GM19240 (cell line): ENCODE results near the gene RAI14.

Source experiments
- DNase-seq: peaks from one replicate; pipeline ENCODE4 v3.0.0; 2011; ENCODE audit warnings: low spot score; ENCODE audit not compliant: insufficient read length

The RAI14 gene

DNA sequence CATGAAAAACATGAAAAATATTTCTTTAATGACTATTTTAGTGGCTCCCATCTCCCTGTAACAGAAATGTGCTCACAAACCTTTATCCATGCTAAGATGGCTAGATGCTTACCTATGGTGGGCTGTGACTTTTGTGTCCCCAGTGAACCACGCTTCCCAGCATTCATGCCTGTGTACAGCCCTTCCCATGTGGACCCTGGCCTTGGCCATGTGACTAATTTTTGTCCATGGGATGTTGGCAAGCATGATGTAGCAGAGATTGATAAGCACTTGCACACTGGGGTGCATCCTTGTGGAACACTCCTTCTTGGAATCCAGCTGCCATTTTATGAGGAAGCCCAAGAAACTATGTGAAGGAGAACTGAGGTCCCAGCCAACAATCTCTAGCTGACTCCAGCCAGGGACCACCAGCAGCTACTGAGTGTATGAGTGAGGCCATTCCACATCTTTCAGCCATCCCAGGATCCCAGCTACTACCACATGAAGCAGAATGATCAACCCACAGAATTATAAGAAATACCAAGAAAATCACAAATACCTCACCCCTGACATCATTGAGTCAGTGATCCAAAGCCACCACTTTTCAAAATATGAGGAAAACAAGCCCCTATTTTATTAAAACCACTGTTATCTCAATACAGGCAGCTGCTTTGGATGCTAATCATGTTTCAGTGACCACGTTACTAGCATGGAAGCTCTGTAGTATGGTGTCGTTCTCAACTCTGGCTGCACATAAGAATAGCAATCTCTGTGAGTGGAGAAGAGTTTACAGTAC lies 16.1 kb upstream of the RAI14 start:
- no peak for DNase-seq

DNA sequence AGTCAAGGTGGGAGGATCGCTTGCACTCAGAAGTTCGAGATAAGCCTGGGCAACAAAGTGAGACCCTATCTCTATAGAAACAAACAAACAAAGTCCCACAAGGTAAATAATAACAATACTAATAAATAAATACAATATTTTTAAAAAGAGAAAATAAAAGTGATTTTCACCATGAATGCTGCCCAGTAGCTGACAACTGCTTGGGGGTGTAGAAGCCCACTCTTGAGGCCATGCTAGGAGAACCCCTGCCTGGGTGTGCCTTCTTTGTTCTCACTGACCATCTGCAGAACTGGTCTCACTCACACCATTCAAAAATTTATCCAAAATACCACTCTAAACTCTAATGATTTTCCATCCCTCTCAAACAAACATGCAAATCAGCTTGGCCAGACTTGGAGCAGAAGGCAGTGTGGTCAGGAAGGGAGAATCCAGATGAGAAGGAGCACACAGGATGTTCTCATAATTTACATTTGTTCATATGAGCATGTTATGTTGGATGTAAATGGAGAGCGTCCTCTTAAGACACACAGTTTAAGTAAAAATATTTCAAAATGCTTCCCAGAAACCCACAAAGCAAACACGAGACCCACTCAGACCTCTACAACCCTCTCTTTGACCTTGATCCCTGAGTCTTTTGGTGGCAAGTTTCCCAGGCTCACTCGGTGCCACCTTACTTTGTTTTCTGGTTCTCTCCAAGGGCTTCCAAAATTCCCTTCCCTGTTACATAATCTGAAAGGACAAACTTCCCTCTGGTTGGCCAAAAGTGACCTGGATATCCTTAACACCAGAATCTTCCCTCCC lies 7.9 kb upstream of the RAI14 start:
- no peak for DNase-seq

DNA sequence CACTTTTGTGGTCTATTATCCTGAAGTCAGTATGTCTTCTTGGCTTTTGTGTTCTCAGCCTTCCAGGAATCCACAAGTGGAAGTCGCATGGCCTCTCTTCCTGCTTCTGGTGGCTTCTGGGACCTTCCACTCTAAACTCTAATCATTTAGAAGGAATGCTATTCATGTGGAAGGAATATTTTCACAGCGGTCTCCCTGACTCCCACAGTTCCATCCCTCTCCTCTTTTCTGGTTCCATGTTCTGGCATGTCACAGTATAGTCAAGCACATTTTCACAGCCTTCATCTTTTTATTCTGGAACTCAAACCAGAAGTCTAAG lies 7.3 kb upstream of the RAI14 start:
- DNase-seq, result no peak

DNA sequence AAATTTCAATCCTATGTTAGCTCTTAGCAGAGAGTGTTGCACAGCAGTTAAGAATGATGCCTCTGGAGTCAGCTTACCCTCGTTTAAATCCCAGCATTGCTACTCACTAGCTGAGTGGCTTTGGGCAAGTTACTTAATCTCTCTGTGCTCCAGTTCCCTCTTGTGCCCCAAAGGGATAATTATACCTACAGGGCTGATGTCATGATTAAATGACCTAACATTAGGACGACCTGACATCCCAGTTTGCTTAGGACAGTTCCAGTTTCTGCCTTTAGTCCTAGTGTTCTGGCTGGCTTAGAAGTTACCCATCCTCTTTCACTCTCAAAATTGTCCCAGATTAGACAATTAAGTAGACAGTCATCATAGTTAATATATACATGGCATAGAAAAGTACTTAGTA lies 4.3 kb upstream of the RAI14 start:
- DNase-seq, result no peak

DNA sequence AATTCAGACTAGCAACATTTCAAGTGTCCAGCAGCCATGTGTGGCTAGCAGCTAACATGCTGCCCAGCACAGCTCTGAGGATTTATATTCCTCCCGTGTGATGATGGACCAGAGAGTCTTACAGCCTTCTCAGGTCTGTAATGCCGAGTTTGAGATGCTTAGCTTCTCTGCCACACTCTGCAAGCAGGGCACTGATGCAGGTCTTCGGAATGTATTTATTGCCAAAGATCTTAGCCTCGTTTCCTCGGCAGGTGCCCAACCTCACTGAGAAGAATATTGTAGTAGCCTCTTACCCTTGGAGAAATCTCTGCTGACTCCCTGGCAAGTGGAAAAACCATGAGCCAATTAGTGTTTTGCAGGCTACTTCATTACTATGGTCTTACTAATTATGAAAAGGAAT lies 3.7 kb upstream of the RAI14 start:
- DNase-seq, result no peak

DNA sequence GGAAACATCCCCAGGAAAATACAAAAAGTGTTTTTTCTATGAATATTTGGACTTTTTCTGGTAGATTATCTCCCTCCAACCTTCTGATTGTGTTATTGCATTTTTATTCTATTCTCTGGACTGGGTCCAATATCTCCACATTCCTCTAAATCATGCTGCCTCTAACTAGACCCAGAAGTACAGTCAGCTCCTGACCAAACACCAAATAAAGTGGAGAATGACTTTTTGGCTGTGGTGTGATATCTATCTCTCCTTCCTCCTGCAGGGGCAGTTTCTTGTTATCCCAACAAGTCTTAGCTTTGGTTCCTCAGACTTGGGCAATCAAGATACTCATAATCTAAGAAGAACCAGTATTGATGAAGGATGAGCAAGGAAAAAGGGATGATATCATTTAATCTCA lies 3.2 kb upstream of the RAI14 start:
- no peak for DNase-seq

DNA sequence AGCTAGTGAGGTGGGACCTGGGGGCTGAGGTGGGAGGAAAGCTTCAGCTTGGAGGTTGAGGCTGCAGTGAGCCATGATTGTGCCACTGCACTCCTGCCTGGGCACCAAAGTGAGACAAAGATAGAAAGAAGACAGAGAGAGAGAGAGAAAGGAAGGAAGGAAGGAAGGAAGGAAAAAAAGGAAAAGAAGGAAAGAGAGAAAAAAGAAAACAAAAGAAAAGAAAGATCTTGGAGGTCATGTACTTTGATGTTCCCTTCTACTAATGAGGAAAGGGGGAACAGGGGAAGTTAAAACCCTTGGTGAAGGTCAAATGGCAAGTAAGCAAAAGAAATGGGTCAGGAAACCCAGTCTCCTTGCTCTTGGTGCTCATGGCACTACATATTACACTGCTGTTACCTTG lies 2.4 kb upstream of the RAI14 start:
- DNase-seq, result no peak

DNA sequence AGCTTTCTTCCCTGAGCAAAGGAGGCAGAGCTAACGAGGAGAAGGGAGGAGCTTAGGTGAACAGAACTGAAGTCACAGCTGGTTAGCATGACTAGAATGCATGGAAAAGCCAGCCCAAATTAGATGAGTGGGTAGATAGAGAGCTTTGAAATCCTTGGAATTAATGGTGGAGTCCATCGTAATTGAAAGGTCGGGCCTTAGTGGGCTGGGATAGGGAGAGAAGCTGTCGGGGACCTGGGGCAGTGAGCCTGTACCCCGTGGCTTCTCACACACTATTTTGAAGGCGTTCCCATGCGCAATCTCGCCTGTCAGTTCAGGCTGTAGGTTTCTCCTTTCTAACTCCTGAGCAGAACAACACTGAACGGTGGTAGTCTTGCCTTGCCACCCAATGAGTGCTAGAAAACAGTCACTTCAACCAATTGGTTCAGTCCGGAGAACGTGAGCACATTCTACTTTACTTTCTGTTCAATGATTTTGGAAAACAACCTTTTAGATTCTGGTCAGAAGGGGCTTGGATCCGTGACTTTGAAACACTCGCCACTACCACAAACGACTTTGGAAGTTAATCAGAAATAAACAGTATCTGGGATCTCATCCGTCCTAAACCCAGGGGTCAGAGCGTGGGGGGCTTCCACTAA lies 655 bp upstream of the RAI14 start:
- DNase-seq, result no peak

DNA sequence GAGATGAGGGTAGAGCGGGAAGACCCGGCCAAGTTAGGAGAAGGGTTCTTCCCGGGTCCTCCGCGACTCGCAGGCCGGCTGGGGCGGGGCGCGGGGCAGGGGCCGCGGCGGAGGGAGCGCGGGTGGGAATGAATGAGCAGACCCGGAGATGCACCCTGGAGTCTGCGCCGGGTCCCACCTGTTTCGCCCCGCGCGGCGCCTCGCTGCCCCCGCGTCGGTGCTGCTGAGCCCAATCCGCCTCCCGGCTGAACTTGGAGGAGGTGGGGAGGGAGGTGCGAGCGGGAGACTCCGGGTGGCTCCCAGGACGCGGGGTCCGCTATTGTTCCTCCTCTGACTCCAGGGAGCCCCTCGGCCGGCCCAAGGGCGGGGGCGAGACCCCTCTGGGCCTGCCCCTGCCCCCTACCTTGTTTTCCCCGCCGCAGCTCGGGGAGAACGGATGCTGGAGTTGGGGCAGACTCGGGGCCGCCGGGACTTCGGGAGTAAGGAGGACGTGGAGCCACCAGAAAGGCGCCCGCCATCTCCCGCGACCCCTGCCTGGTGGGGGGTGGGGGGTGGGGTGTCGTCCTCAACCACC lies 659 bp downstream of the RAI14 start:
- DNase-seq, result no peak

DNA sequence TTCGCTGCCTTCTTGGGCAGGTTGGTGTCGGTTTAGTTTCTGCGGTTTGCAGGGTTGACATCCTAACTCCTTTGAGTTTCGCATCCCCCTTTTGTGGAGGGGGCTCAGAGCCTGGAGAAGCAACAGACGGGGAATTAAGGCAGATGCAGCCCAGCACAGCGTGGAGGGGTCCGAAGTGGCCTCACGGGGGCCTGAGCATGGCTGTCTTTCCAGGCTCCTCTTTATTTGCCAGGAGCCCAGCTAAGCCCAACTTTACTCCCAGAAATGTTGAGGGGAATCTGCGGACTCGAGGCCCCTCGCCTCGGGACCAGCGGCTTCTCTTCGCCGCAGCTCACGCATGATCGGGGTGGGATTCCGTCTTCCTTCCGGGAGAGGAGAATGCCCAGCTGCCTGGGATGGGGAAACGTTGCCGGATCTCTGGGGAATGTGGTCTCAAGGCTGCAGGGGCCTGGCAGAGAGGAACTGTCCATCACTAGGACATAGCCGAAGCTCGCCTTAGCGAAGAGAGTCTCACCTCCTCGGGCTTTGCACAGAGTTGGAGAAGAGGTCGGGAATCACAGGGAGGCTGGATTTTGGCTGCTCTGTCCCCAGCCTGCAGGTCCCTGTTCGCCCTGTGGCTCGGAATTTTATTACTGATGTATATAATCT lies 1.3 kb downstream of the RAI14 start:
- DNase-seq, result no peak

DNA sequence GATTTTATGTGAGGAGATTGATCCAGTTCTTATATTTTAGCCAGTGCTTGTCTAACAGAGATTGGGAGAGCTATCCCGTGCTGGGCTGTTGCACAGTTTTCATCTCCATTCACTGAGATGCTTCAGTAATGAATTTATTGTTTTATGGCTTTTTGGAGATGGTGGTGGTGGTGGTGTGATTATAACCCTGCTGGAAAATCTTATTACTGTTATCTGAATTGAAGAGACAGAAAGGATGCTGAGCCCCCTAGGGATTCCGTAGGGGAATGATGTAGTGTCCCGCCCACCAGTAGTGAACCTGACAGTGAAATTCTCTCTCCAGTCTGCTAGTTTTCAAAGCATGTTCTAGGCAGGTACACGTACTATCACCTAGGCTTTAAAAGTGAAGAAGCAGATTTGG lies 1.9 kb downstream of the RAI14 start:
- DNase-seq, result no peak

DNA sequence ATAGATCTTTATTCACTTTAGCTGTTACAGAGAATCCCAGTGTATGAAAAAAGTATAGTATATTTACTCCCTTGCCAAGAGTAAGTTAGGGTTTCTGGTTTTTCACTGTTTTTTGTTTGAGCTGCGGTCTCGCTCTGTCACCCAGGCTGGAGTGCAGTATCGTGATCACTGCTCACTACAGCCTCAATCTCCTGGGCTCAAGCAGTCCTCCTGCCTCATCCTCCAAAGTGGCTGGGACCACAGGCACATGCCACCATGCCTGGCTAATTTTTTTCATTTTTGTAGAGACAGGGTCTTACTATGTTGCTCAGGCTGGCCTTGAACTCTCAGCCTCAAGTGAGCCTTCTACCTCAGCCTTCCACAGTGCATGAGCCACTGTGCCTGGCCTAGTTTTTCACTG lies 3.0 kb downstream of the RAI14 start:
- no peak for DNase-seq

DNA sequence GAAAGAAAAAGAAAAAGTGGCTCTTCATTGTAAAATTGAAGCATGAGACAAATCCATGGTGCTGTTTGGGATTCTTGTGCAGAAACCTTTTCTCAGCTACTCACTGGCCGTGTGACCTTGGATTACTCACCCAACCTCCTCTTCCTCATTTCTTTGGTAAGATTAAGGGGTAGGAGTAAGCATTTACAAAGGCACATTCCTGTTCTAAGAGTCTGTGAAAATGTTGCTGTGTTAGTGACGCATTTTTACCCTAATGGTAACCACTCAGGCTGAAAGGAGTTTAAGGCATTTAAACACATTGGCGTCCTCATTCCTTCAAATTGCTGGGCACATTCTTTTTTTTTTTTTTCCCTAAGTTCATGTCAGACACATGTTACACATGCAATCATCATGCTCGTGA lies 4.3 kb downstream of the RAI14 start:
- DNase-seq, result no peak

DNA sequence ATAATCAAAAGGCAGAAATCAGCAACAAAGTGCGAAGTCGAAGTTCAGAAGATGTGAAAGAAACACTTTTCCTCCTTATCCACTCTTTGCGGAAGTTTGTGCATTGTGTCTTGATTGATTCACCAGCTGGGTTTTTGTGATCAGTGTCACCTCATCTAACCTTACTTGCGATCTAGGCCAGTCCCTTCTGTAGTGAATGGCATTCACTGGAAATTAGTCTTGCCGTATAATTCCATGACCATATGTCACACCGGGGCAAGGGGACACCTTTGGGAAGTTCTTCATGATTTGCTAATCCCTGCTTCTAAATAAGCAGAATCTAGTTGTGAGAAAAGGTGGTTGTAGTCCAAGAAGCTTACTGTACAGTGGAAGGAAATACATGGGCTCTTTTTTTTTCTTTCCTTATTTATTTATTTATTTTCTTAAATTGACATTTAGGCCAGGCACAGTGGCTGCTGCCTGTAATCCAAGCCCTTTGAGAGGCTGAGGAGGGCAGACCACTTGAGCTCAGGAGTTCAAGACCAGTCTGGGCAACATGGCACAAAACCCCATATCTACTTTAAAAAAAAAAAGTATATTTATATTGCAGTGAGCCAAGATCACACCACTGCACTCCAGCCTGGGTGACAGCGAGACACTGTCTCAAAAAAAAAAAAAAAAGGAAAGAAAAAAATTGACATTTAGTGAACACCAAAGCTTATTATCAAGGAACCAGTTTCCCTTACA lies 7.8 kb downstream of the RAI14 start:
- DNase-seq, result no peak

DNA sequence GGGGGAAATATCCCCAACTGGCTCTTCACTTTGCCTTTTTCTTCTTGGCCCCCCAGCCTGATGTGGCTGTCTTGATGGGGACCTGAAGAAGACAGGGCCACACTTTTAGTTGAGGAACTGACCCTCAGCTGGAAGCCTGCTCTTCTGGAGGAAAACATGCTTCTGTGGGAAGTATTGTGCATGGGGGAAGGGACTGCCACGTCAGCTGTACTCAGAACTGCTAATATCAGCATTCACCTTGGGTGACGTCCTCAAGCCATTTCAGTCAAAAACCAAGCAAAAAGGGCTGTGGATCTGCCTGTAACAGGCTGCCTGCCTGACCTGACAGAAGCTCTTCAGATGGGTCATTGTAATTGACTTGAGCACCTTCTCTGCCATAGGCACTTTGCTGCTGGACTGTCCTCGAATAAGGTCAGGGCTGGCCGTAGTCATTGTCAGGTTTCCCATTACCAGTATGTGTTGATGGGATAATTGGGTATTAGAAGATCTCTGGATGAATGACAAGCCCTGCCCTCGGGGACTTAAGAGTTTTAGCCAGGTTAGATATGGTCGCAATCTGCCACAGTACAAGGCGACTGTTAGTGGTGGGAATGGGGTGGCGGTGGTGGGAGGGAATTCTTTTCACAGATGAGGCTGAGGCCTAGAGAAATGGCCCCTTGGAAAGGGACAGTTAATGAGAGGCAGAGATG lies 10.4 kb downstream of the RAI14 start:
- DNase-seq, result no peak

DNA sequence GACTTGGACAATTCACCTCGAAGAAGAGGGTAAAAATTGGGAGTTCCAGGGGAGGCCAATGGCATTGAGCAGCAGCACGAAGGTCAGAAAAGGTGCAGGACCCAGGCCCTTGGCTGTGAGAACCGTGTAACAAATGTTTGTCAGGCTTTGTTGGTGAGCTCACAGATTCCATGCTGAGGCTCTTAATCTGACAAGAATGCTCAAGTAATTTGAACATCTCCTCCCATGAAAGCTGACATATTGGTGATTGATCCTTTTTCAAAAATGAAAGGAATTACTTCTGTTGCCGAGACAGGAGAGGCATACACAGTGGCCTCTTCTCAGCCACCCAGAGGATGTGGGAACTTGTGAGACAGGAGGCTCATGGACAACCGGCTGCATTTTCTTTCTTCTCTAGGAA lies 11.6 kb downstream of the RAI14 start:
- no peak for DNase-seq

DNA sequence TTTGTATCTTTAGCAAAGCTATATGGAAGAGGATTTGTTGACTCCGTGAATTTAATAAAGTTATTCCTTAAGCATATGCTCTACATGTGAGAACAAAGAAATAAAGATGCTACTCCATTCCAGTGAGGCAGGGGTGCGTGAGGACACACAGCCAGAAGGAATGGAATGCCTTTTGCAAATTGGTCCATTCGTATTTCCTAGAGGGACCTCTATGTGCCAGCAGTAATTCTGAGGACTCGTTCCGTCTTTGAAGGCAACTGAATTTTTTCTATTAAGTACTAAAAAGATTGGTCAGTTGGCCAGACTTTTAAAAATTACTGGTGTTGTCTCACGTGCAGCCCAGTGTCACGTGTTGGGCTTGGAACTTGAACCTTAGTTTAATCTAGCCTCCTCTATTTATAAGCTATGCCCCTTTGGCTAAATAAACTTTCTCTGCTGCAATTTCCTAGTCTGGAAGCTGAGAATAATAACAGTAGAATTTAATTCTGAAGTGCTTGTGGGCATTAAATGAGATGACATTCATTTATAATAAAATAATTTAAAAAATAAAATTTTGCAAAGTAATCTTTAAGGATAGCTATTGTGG lies 13.9 kb downstream of the RAI14 start:
- no peak for DNase-seq

DNA sequence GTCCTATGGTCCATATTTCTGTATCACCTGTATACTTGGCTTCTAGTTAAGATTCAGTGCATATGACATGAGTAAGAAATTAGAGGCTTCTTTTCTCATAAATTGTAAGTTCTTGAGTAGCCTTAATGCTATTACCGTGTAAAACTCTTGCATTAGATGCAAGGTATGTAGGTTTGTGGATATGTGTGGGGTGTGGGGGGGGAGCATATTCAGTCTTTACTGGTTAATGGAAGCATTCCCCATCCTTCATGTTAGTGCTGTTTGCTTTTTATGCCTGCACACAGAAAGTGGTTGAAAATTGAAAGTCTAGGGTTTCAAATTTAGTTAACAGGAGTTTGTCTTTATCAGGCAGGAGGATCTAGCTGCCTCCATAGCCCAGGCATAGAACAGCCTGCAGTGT lies 16.1 kb downstream of the RAI14 start:
- no peak for DNase-seq

DNA sequence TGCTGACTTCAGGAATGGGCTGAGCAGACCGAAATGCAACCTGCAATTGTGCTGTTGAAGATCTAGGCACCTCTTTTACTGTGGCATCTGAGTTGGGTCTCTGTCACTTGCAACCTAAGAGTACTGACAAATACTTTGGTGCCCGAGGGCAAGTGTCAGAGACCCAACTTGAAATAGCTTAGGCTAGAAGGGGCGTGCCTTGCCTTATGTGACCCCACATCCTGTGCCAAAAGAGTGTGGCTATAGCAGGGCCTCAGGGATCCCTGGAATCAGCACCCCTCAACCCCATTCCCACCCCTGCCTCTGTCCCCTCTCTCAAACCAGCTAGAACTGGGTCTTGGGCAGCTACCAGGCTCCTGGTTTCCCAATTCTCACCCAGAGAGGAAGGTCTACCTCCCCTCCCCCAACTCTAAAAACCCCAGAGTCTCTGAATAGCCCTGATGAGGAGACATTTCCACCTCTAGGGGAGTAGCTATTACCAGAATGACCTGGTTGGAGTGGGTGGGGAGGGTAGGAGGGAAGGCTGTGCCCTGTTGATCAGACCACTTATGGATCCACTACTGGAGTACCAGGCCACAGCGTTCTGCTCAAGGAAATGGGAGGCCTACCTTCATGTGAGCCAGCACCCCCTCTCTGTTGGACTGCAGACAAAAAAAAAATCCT lies 17.5 kb downstream of the RAI14 start:
- DNase-seq, result no peak

DNA sequence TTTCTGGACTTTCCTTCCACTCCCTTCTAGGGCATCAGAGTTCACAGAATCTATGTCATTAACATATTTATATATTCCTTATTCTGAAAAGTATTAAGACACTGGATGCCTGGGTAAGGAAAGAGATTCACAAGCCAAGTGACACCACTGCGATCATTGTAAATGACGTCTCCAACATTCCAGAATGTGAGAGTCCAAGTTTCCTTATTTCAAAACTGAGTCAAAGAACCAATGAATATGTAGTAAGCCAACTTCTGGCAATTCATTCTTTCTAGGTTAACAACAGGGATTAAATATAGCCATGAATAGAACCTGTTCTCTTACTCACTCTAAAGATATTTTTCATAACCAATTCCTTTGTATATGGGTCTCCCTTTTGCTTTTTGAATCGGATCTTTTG lies 18.1 kb downstream of the RAI14 start:
- no peak for DNase-seq
